Measurements from ENCODE around the gene MAPK9.

MAPK9 gene

DNA sequence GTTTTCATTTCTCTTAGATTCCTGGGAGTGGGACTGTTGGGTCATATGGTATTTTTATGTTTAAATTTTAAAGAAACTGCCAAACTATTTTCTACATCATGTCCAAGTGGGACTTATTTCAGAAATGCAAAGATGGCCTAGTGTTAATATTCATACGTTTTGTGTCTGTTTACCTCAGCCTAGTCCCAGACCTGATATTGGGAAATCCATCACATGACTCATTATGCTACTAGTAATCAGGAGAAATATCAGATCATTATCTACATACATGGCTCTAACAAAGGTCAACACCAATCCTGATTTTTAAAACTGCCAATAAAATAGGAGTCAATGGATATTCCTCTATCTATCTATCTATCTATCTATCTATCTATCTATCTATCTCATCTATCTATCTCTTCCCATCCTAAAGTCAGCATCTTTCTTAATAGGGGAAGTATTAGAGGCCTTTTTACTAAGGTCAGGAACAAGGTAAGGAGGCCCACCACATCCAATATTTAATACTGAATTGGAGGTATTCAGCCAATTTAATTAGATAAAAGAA lies 87.5 kb downstream of the MAPK9 start:
- no peak for DNase-seq (ENCODE audit: low read depth)

DNA sequence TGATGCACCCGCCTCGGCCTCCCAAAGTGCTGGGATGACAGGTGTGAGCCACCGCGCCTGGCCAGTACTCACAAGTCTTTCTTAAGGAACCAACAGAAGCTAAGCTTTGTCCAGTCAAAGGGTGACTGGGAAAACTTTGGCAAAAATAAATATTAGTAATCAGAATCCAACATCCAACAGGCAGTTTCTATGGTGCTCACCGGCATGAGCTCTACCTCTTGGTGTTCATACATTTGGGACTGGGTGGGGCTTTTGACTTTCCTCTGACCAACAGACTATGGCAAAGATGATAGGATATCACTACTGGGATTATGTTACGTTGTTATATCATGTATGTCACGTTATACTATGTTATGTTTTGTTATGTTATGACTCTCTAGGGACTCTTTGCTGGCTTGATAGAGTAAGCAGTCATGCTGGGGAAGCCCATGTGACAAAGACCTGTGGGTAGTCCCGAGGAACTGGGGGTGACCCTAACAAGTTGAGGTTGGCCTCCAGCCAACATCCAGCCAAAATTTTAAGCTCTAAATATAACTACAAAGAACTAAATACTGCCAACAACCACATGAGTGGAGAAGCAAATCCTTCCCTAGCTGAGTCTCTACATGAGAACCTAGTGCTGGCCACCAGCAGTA lies 88.8 kb downstream of the MAPK9 start:
- no peak for DNase-seq (ENCODE audit: low read depth)

DNA sequence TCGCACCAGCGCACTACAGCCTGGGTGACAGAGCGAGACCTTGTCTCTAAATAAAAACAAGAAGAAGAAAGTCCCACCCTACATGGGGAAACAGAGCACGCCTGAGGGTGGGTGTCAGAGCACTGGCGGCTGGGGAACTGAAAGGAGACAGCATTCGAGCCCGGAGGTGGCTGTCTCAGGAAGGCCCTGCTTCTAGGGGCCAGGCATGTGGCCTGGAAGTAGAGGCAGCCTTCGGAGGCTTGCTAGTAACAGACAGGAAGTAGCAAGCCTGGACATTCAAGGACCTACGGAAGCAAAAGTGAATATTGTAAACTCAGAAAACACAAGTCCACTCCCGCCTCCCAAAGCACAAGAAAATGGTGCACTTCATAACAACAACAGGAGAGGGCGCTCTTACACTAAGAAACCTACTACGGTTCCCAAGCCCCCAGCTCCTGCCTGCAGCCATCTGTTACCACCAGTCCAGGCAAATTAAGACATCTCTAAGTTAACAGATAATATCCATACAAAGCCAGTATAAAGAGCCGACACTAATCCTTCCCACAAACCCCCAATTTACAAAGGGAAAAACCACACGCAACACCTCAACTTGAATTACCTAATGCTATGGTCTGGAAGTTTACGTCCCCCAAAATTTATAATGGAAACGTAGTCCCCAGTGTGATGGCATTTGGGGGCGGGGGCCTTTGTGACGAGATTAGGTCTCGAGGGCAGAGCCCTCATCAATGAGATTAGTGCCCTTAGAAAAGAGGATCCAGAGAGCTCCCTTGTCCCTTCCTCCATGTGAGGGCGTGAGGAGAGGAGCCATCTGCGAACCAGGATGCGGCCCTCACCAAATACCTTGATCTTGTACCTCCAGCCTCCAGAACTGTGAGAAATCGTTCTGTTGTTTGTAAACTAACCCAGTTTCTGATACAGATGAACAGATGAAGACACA lies 90.6 kb downstream of the MAPK9 start:
- no peak for DNase-seq (ENCODE audit: low read depth)

DNA sequence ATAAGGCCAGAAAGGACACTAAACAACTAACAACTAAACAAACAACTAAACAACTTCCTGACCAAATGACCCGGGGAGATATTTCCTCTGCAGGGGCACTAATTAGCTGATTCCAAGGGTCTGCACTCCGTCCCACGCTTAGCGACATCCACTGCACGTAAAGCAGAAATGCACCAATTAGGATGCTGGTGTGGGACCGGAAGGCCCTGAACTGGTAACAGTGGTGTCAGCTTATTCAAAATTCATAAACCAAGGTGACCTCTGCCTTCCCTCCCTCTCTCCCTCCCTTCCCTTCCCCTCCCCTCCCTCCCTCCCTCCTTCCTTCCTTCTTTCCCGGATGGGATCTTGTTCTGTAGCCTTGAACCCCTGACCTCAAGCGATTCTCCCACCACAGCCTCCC lies 92.5 kb downstream of the MAPK9 start:
- DNase-seq (ENCODE audit: low read depth) = no peak

DNA sequence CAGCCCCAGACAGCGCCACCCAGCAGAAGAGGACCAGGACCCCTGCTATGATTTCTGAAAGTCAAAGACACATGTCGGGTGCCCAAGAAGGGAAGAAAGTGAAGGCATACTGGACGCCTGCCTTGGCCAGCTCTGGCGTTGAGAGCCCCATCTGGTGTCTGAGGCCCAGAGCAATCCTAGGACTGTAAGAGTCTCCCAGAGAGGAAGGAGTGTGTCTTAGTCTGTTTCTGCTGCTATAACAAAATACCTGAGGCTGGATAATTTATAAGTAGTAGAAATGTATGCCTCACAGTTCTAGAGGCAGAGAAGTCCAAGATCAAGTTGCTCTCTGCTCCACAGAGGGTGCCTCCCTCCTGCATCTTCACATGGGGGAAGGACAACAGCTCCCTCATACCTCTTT lies 93.7 kb downstream of the MAPK9 start:
- no peak for DNase-seq (ENCODE audit: low read depth)

DNA sequence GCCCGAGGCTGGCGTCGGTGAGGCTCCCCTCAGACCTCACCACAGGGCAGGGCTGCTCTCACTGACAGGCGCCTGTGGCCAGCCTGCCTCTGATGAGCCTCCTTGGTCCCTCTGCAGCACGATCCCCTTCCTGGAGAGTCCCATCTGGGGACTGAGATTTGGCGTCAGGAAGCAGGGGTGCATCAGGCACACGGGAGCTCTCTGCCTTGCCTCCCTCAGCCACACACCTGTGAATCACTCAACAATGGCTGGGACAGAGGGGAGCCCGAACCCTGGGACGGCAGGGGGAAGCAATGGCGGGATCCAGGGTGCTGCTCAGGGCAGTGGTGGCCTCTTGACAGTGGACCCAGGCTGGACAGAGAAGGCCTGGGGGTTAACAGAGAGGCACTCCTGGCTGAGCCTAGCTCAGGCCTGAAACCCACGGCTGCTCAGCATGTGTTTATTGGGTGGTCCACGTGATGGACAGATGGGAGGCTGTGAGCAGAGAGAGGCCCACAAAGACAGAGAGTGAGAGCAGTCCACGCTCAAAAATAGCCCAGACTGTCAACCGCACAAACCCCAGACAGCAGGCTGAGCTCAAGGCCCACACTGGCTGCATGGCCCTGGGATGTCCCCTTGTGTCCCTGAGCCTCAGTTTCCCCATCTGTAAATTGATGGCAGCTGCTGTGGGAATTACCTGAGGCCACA lies 94.7 kb downstream of the MAPK9 start:
- no peak for DNase-seq (ENCODE audit: low read depth)

DNA sequence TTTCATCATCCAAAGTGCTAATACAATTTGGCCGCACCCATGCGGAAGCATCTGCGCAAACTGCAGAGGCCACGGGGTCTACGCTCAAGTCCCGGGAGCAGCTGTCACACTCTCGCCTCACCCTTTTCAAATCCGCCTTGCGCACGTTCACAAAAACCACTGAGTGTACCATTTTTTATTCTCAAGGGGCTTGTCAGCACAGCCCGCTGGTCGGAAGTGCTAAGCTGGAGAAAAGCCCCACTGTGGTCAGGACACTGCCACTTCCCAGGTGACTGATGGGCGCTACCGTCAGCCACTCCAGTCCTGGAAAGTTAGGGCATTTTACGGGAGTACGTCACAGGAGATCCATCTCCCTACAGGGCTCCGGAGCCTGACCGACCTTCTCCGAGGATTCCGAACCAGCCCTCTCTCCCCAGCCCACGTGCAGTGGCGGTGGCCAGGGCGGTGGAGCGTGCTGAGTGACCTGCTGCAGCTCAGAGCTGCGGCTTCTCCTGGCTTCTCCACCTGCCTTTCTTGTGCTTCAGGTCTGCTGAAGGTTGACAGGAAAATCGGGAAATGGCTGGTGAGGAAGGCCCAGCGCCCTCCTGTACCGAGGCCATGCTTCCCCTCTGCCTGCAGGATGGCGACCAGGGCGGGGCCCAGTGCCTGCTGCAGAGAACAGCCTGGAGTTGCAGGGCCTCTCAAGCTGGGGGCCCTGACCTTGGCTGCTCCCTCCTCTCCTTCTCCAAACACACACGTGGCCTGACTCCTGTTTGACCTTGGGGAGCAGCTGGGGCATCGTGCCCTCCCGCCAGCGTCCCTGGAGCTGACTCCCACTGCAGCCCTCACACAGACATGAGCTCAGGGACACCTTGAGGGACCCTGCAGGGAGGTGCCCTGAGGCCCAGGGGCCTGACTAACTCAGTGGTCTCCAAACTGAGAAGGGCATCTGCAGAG lies 97.2 kb downstream of the MAPK9 start:
- DNase-seq (ENCODE audit: low read depth) = no peak

DNA sequence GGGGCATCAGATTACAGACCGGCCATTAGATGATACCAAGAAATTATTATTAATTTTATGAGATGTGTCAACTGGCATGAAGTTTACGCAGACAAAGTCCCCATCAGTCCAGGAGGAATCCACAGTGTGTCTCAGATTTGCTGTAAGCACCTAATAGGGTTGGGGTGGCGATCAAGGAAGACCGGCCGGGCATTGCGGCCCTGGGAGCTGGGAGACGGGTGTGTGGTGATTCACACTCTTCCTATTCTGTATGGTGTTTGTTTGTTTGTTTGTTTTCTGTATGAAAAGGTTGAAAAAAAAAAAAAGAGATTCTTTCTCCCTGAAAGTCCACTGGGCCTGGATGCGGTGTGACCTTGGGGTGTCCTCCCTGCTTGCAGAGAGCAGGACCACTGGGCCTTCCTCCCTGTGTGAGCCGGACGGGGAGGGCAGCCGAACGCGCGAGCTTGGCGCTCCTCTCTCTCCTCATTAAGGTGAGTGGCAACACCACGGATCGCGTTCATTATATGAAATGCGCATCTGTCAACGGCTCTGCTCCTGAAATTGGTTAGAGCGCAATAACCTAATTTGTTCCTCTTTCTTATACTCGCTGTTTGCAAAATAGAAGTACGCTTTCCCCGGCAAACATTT lies 98.0 kb downstream of the MAPK9 start:
- no peak for DNase-seq (ENCODE audit: low read depth)

DNA sequence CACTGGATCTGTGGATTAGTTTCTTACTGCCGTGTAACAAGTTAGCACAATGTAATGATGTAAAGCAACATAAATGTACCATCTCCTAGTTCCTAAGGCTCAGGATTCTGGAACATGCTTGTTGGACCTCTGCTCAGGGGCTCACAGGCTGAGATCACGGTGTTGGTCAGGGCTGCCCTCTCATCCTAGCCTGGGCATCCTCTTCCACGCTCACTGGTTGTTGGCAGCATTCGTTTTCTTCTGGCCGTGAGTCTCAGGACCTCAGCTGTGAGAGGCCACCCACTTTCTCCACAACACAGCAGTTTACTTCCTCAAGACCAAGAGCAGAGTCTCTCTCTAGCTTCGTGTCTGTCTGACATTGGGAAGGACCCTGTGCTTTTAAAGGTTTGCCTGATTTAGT lies 100.2 kb downstream of the MAPK9 start:
- no peak for DNase-seq (ENCODE audit: low read depth)

DNA sequence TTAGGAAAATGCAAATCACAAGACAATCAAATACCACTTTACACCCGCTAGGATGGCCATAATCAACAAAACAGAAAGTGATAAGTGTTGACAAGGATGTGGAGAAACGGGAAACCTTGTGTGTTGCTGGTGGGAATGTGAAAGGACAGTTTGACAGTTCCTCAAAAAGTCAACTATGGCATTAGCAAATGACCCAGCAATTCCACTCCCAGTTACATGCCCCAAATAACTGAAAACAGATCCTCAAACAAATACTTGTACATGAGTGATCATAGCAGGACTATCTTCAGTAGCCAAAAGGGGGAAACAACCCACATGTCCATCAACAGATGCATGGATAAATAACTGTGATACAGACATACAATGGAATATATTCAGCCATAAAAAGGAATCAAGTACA lies 104.1 kb downstream of the MAPK9 start:
- no peak for DNase-seq (ENCODE audit: low read depth)
